BE2C (cell line): ENCODE results near the gene CBLN3.

Experiments
- DNase-seq: peaks from one replicate; pipeline ENCODE4 v3.0.0-alpha.2; 2020
- H3K27me3 ChIP-seq: fragments of 250-450 bp; sonication (Bioruptor Pico); 2 replicates; pipeline ENCODE4 v1.5.1; 2020; ENCODE audit warnings: mild to moderate bottlenecking
- H3K36me3 ChIP-seq: fragments of 250-450 bp; sonication (Bioruptor Pico); 2 replicates; pipeline ENCODE4 v1.5.1; 2020; ENCODE audit warnings: mild to moderate bottlenecking
- H3K4me1 ChIP-seq: fragments of 250-450 bp; sonication (Bioruptor Pico); 2 replicates; pipeline ENCODE4 v1.5.1; 2020
- H3K4me3 ChIP-seq: 2 replicates; pipeline ENCODE4 v1.5.1; 2011; ENCODE audit warnings: low read depth, low read length
- H3K9me3 ChIP-seq: fragments of 250-450 bp; sonication (Bioruptor Pico); 2 replicates; pipeline ENCODE4 v1.5.1; 2020
- CTCF ChIP-seq: IDR thresholded peaks from 2 replicates; pipeline ENCODE4 v1.5.1; 2012; ENCODE audit warnings: mild to moderate bottlenecking, low read depth, low read length

CBLN3 gene

GRCh38 chr14:24422261-24422660, 7.2 kb downstream of the CBLN3 start:
- H3K9me3 ChIP-seq: no peaks in the 10 kb centered on the region
- H3K36me3 ChIP-seq: no peaks in the 10 kb centered on the region
- H3K4me3 ChIP-seq: no peak overlapping the region
- TF ChIP-seq CTCF: no peak
- no peaks in the 10 kb centered on the region for H3K27me3 ChIP-seq
- no peak for DNase-seq
- no peaks in the 10 kb centered on the region for H3K4me1 ChIP-seq

GRCh38 chr14:24418492-24418873, 11.0 kb downstream of the CBLN3 start:
- no peak for DNase-seq
- Histone ChIP-seq H3K36me3 (no peaks in the 10 kb centered on the region), H3K4me3 (no peak overlapping the region), H3K4me1 (peaks cover 6% of the 10 kb centered on the region), H3K27me3 (no peaks in the 10 kb centered on the region), H3K9me3 (no peaks in the 10 kb centered on the region)
- TF ChIP-seq CTCF: no peak

- peaks cover 6% of the 10 kb centered on the region for H3K4me1 ChIP-seq
- no peaks in the 10 kb centered on the region for H3K9me3 ChIP-seq
- H3K36me3 ChIP-seq: no peaks in the 10 kb centered on the region
- H3K4me3 ChIP-seq: no peak overlapping the region
- no peak for DNase-seq
- no peak for TF ChIP-seq CTCF
- H3K27me3 ChIP-seq: no peaks in the 10 kb centered on the region
Observed at GRCh38 chr14:24417832-24418491, 11.5 kb downstream of the CBLN3 start.

- Histone ChIP-seq H3K4me1 (peaks cover 11% of the 10 kb centered on the region), H3K36me3 (no peaks in the 10 kb centered on the region), H3K4me3 (no peak overlapping the region), H3K9me3 (no peaks in the 10 kb centered on the region), H3K27me3 (no peaks in the 10 kb centered on the region)
- no peak for TF ChIP-seq CTCF
- no peak for DNase-seq
Observed at GRCh38 chr14:24416932-24417619, 12.4 kb downstream of the CBLN3 start.

GRCh38 chr14:24416254-24416931, 13.1 kb downstream of the CBLN3 start:
- DNase-seq: peak; percentile 50
- 0 out of 2 replicates have a peak, but pooled peaks have one; percentile 5 for TF ChIP-seq CTCF

More at GRCh38 chr14:24416254-24416931, 13.1 kb downstream of the CBLN3 start:
- Histone ChIP-seq H3K4me3 (no peak overlapping the region), H3K9me3 (no peaks in the 10 kb centered on the region), H3K4me1 (peaks cover 13% of the 10 kb centered on the region), H3K36me3 (no peaks in the 10 kb centered on the region), H3K27me3 (no peaks in the 10 kb centered on the region)
